Astrocyte of the cerebellum (primary cell): ENCODE results near the gene CAMKMT.

ENCODE experiments used
- DNase-seq: peaks from one replicate; pipeline ENCODE4 v3.0.0-alpha.2; 2011; ENCODE audit warnings: low read depth
- H3K4me3 ChIP-seq: 2 replicates; pipeline ENCODE4 v1.5.1; 2011; ENCODE audit warnings: mild to moderate bottlenecking, low read depth, low read length, moderate library complexity
- in situ Hi-C: cut with HindIII; loops from 2 replicates; pipeline ENCODE4 v1.10.0; 2017; ENCODE audit warnings: low sequenced_read_pairs
- TF ChIP-seq, protein P1 (sequence below): IDR thresholded peaks from 2 replicates; pipeline ENCODE4 v1.5.1; 2012; ENCODE audit warnings: low read length, low read depth, moderate library complexity, mild to moderate bottlenecking; ENCODE audit errors: missing control alignments

Gene CAMKMT

DNA sequence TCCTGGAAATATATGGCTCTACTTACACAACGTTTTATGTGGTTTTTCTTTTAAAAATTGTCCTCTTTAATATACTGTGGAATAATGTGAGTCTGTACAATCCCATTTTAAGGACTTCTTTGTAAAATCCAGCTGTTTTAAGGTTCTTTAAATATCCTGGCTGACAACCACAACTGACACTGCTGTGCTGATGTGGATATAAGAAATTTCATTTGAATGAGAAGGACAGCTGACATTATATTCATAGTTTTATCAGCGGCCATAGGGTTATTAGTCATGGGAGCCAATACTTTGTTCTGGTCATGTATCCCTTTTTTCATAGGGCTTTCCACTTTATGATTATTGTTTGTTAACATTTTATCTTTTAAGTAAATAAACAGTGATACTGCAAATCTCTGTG, 169.5 kb downstream of the CAMKMT start:
- in situ Hi-C loops: no loop called here
- no peak overlapping the region for H3K4me3 ChIP-seq
- no peak for DNase-seq
- TF ChIP-seq, protein P1, sequence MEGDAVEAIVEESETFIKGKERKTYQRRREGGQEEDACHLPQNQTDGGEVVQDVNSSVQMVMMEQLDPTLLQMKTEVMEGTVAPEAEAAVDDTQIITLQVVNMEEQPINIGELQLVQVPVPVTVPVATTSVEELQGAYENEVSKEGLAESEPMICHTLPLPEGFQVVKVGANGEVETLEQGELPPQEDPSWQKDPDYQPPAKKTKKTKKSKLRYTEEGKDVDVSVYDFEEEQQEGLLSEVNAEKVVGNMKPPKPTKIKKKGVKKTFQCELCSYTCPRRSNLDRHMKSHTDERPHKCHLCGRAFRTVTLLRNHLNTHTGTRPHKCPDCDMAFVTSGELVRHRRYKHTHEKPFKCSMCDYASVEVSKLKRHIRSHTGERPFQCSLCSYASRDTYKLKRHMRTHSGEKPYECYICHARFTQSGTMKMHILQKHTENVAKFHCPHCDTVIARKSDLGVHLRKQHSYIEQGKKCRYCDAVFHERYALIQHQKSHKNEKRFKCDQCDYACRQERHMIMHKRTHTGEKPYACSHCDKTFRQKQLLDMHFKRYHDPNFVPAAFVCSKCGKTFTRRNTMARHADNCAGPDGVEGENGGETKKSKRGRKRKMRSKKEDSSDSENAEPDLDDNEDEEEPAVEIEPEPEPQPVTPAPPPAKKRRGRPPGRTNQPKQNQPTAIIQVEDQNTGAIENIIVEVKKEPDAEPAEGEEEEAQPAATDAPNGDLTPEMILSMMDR: no peak

DNA sequence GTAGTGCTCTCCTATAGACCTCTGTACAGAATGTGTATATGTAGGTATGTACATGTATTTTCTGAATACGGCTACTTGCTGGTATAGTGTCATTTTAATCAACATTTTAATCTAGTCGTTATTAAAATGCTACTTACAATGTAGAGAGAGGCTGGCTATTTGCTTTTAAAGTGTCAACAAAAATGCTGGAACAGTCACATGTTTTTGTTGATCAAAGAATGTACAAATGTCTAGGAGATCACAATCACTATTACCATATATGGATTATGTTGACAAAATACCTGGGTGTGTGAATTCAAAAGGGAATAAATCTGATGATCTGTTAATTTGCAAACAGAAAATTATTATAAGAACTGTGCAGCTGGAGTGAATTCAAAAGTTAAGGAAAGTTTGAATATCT, 170.3 kb downstream of the CAMKMT start:
- in situ Hi-C loops: no loop called here
- no peak for DNase-seq
- no peak overlapping the region for H3K4me3 ChIP-seq
- TF ChIP-seq, protein P1: no peak

DNA sequence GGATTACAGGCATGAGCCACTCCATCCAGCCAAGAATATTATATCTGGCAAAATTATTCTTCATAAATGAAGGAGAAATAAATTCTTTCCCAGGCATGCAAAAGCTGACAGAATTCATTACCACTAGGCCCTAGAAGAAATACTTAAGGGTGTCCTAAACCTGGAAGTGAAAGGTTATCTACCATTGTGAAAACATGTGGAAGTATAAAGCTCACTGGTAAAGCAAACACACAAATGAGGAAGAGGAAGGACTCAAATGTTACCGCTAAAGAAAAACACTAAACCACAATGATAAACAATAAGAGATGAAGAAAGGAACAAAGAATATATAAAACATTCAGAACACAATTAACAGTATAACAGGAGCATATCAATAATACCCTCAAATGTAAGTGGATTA, 171.8 kb downstream of the CAMKMT start:
- no peak for DNase-seq
- TF ChIP-seq, protein P1: no peak
- in situ Hi-C loops: no loop called here
- no peak overlapping the region for H3K4me3 ChIP-seq

DNA sequence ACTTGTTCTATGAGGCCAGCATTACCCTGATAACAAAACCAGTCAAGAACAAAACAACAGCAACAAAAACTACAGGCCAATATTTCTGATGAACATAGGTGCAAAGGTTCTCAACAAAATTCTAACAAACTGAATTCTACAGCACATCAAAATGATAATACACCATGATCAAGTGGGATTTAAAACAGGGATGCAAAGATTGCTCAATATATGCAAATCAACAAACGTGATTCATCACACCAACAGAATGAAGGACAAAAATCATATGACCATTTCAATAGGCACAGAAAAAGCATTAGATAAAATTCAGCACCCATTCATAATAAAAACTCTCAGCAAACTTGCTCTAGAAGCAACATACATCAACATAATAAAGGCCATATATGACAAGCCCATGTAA, 173.6 kb downstream of the CAMKMT start:
- in situ Hi-C loops: no loop called here
- DNase-seq: no peak
- TF ChIP-seq, protein P1: no peak
- no peak overlapping the region for H3K4me3 ChIP-seq

DNA sequence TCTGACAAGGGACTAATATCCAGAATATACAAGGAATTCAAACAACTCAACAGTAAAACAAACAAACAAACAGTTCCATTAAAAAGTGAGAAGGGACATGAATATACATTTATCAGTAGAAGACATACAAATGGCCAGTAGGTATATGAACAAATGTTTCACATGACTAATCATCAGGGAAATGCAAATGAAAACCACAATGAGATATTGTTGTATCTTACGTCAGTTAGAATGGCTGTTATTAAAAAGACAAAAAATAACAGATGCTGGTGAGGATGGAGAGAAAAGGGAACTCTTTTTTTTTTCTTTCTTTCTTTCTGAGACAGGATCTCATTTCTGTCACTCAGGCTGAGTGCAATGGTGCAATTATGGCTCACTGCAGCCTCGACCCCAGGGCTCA, 175.5 kb downstream of the CAMKMT start:
- no peak for DNase-seq
- in situ Hi-C loops: no loop called here
- TF ChIP-seq, protein P1: no peak
- H3K4me3 ChIP-seq: no peak overlapping the region

DNA sequence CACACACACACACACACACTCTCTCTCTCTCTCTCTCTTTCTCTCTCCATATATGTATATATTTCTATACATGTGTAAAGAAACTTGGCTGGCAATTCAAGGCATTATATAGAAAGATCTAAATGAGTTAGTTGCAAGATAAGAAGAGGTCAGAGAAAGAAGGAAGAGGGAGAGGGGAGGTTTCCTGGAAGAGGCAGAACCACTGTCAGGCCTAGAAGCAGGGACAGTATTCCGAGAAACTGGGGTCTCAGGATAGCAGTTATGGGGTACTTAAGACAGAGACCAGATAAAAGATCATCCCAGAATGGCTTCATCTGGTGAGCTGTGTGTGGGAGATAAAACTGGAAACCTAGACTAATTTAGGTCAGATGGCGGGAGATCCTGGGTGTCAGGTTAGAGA, 180.8 kb downstream of the CAMKMT start:
- TF ChIP-seq, protein P1: no peak
- no peak overlapping the region for H3K4me3 ChIP-seq
- in situ Hi-C loops: loop anchor here (5.0 kb wide), 1 partner anchor 90 kb away; no protein-coding TSS in a partner anchor
- DNase-seq: no peak
